Epithelial cell of esophagus (primary cell): ENCODE measurements around the gene STXBP2.

ENCODE experiments used
- DNase-seq: peaks from one replicate; pipeline ENCODE4 v3.0.0; 2010; ENCODE audit warnings: low read depth
- H3K4me3 ChIP-seq: 2 replicates; pipeline ENCODE4 v1.5.1; 2011; ENCODE audit warnings: mild to moderate bottlenecking, low read length, control low read depth
- TF ChIP-seq, protein P1 (sequence below): IDR thresholded peaks from 2 replicates; pipeline ENCODE4 v1.5.1; 2011; ENCODE audit warnings: low read depth, mild to moderate bottlenecking, low read length, control low read depth, inconsistent platforms; ENCODE audit not compliant: insufficient read depth; ENCODE audit errors: missing control alignments

STXBP2 gene

DNA sequence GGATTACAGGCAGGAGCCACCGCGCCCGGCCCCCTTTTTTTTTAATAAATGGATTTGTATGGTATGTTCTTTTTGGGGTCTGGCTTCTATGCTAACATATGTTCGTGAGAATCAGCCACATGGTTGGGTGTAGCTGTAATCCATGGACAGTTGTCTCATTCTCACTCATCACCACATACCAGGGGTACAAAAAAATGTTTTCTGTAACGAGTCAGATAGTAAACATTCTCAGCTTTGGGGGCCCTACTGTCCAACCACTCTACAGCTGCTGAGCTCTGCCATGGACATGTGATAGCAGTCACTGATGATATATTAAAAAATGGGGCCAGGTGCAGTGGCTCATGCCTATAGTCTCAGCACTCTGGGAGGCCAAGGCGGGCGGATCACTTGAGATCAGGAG is 26.8 kb downstream of the STXBP2 start:
- no peak for DNase-seq
- TF ChIP-seq, protein P1, sequence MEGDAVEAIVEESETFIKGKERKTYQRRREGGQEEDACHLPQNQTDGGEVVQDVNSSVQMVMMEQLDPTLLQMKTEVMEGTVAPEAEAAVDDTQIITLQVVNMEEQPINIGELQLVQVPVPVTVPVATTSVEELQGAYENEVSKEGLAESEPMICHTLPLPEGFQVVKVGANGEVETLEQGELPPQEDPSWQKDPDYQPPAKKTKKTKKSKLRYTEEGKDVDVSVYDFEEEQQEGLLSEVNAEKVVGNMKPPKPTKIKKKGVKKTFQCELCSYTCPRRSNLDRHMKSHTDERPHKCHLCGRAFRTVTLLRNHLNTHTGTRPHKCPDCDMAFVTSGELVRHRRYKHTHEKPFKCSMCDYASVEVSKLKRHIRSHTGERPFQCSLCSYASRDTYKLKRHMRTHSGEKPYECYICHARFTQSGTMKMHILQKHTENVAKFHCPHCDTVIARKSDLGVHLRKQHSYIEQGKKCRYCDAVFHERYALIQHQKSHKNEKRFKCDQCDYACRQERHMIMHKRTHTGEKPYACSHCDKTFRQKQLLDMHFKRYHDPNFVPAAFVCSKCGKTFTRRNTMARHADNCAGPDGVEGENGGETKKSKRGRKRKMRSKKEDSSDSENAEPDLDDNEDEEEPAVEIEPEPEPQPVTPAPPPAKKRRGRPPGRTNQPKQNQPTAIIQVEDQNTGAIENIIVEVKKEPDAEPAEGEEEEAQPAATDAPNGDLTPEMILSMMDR, result no peak
- H3K4me3 ChIP-seq, result no peak overlapping the region

GRCh38 chr19:7665076-7665475 is 28.2 kb downstream of the STXBP2 start:
- no peak overlapping the region for H3K4me3 ChIP-seq
- DNase-seq, result no peak
- TF ChIP-seq, protein P1, result no peak

- no peak within 1 kb of the TSS for H3K4me3 ChIP-seq
- TF ChIP-seq, protein P1, result no peak
- no peak for DNase-seq
Observed at GRCh38 chr19:7668842-7669241, 31.9 kb downstream of the STXBP2 start, which contains the start of gene RETN. TSS of gene RETN (plus strand) at chr19:7669049. CDS start at chr19:7669327, 278 bp downstream.

DNA sequence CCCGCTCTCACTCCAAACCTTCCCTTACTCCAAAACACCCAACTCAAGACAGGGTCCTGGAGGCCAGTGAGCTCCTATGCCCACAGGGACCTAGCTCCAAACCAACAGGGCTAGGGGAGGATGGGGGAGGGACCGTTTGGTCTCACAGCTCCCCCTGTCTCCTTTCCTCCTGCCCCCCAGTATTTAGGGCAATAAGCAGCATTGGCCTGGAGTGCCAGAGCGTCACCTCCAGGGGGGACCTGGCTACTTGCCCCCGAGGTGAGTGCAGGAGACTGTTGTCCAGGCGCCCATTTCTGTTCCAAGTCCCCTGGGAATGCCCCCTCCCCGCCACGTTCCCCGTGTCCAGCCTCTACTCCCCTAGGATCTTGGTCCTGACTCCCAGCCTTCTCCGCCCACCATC is 32.7 kb downstream of the STXBP2 start:
- TF ChIP-seq, protein P1, result no peak
- no peak overlapping the region for H3K4me3 ChIP-seq
- DNase-seq, result no peak

- no peak for DNase-seq
- no peak overlapping the region for H3K4me3 ChIP-seq
Observed at GRCh38 chr19:7670150-7670783, 33.4 kb downstream of the STXBP2 start.

GRCh38 chr19:7670790-7671189 is 33.9 kb downstream of the STXBP2 start:
- TF ChIP-seq, protein P1, result no peak
- H3K4me3 ChIP-seq, result no peak overlapping the region
- DNase-seq, result no peak

More at GRCh38 chr19:7670150-7670783, 33.4 kb downstream of the STXBP2 start:
- TF ChIP-seq, protein P1, result no peak

DNA sequence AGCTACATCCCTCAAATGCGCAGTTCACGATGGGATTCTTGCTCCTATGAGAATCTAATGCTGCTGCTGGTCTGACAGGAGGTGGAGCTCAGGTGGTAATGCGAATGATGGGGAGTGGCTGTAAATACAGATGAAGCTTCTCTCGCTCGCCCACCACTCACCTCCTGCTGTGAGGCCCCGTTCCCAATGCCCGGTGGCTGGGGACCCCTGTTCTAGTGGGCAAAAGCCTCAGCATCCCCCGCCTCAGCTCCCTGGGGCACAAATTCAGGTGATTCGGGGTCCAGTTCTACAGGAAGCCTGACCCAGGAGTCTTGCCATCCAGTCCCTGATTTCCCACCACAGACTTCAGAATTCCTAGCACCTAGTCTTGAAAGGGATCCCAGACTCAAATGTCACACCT is 35.6 kb downstream of the STXBP2 start:
- no peak for DNase-seq
- H3K4me3 ChIP-seq, result no peak overlapping the region
- TF ChIP-seq, protein P1, result no peak
